Pancreas (tissue), 10 donors: ENCODE results near the gene PSMD13. TPM values are rescaled to one million over a fixed set of nuclear protein-coding genes. Genes with fewer than 3 reads are reported as not detected.
A peak's percentile ranks its signal among the peaks of the same experiment; 100 is the strongest.

Experiments
- ATAC-seq, 4 donors: fragments of 200-7000 bp; cut with Tn5 transposase; one replicate each; pipeline versions ENCODE4 v1.8.0 to v1.9.1; 2020; ENCODE audit warnings: mild to moderate bottlenecking in 4 of 4, moderate library complexity in 4 of 4
- DNase-seq, 6 donors: peaks; one replicate each; pipeline ENCODE4 v3.0.0-alpha.2; 2020
- FAIRE-seq: peaks from 2 replicates; lab custom pipeline; 2012; peaks lifted over from hg19 to GRCh38; lab: Jason Lieb, UNC
- H3K27ac ChIP-seq, 4 donors: fragments of 200-600 bp; sonication (generic); 1 replicate in 3 of 4; 2 replicates in 1 of 4; pipeline versions ENCODE4 v1.5.0 to v1.8.0; 2020
- H3K27me3 ChIP-seq, 4 donors: fragments of 200-600 bp; one replicate each; pipeline ENCODE4 v1.8.0; 2021
- H3K36me3 ChIP-seq, 3 donors: fragments of 200-600 bp; sonication (generic) in 1 of 3; one replicate each; pipeline versions ENCODE4 v1.5.0 to v1.8.0; 2020 to 2021
- H3K4me1 ChIP-seq, 3 donors: fragments of 200-600 bp; one replicate each; pipeline ENCODE4 v1.8.0; 2021
- H3K4me3 ChIP-seq, 4 donors: fragments of 200-600 bp; sonication (generic) in 2 of 4; one replicate each; pipeline versions ENCODE4 v1.5.0 to v1.8.0; 2020 to 2021
- H3K9me3 ChIP-seq, 4 donors: fragments of 200-600 bp; one replicate each; pipeline ENCODE4 v1.8.0; 2021
- WGBS, 2 donors: extraction: QIAGEN DNeasy Blood & Tissue Kit; methylation state at CpG; one replicate each; pipeline ENCODE4 v1.1.7; 2013; 5-methylcytosine and 5-hydroxymethylcytosine counted together
- intact Hi-C, 3 donors: fragments of 100-400 bp; cut with DNase I; formaldehyde crosslinking; loops; one replicate each; pipeline versions ENCODE4 v1.11.1 to v1.14.2; 2022
- polyA plus RNA-seq, 2 donors: library from polyadenylated mRNA; stranded (reverse); fragments of 200-250 nt; gene quantifications; one replicate each; pipeline ENCODE4 v1.2.3, GENCODE V29; 2013
- total RNA-seq, 6 donors: library from RNA; stranded (reverse); fragmentation: NEBNext Ultra II Directional in 4 of 6; extraction: Animal tissue kit (Norgen Biotek cat#: 25700) in 4 of 6; gene quantifications; one replicate each; pipeline versions ENCODE4 v1.2.1 to v1.2.4, GENCODE V29; 2021 to 2023
- TF ChIP-seq, protein P1 (sequence below), 4 donors: fragments of 200-600 bp; sonication (generic) in 3 of 4; IDR thresholded peaks; one replicate each; pipeline versions ENCODE4 v1.5.0 to v1.8.0; 2021; ENCODE audit warnings: antibody characterized with exemption in 4 of 4
- donor health status: healthy with polysubstance abuse.
- donor health status: DM: no; HTN: no; CAD: no; lungs with moderate emphysema.
- donor health status: DM: no; HTN: no; CAD: no.
- donor health status: control.
- donor health status: control.
- donor health status: Bipolar disorder and iron deficiency.
- donor health status: DM: yes; HTN: yes; CAD: no.
- donor health status: DM: no; HTN: no; CAD: no.
- donor health status: DM: no; HTN: no; CAD: no.
- donor health status: DM: yes; HTN: yes; CAD: no.

Gene PSMD13
- total and polyA plus RNA-seq, 8 donors, result 35.5 to 118 (median 47.0) TPM

DNA sequence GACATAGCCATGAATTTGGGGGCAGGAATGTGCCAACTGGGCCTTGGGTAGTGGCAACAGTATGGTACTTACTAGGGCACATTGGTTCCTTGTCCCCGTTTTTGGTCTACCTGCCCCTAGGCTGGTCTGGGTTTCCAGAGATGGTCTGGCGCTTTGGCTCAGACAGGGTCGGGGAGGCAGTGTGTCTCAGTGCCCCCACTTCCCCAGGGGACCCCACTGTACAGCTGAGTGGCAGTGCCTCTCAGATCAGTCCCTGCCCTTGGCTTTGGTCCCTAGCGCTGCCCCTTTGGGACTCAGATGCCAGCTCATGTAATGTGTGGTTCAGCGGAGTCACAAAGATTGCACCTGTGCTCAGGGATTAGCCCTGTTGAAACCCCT is 26.0 kb upstream of the PSMD13 start:
- Histone ChIP-seq H3K9me3 (no peaks in the 10 kb centered on the region), H3K4me1 (peaks cover 10 to 18% (median 16%) of the 10 kb centered on the region in 3 donors), H3K27me3 (no peaks in the 10 kb centered on the region), H3K36me3 (peaks cover 0 to 49% (median 33%) of the 10 kb centered on the region in 3 donors), H3K27ac (no peak overlapping the region), H3K4me3 (no peak overlapping the region)
- intact Hi-C loops, result no loop called here
- 90 to 99% methylated on average over 5 of the region's 5 CpGs for WGBS, 2 donors
- no peak for ATAC-seq
- TF ChIP-seq, protein P1, sequence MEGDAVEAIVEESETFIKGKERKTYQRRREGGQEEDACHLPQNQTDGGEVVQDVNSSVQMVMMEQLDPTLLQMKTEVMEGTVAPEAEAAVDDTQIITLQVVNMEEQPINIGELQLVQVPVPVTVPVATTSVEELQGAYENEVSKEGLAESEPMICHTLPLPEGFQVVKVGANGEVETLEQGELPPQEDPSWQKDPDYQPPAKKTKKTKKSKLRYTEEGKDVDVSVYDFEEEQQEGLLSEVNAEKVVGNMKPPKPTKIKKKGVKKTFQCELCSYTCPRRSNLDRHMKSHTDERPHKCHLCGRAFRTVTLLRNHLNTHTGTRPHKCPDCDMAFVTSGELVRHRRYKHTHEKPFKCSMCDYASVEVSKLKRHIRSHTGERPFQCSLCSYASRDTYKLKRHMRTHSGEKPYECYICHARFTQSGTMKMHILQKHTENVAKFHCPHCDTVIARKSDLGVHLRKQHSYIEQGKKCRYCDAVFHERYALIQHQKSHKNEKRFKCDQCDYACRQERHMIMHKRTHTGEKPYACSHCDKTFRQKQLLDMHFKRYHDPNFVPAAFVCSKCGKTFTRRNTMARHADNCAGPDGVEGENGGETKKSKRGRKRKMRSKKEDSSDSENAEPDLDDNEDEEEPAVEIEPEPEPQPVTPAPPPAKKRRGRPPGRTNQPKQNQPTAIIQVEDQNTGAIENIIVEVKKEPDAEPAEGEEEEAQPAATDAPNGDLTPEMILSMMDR (IDR thresholded peaks at IDR 0.05), result no peak
- FAIRE-seq, result no peak
- DNase-seq, result peak in 1 of 6 donors; percentile 11

DNA sequence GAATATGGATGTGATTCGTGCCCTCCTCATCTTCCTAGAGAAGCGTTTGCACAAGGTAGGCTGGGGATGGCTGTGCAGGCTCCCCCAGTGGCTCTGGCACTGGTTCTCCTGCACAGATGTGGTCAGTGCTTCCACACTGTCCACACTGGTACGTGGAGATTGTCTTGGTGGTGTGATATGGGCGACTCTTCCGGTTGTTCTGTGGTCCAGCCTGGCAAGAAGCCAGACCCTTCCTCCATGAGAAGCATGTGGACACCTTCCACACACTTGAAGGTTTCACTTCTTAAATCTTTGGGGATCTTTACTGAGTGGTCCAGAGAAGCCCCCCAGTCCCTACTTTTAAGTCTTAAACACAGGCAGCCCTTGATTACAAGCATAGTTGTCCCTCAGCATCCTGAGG is 25.5 kb upstream of the PSMD13 start:
- 73 to 81% methylated on average over 5 of the region's 5 CpGs for WGBS, 2 donors
- FAIRE-seq (no peak), DNase-seq (peak in 2 of 6 donors; percentile 17 to 31), ATAC-seq (no peak)
- TF ChIP-seq, protein P1 (IDR thresholded peaks at IDR 0.05), result no peak
- intact Hi-C loops, result no loop called here
- Histone ChIP-seq H3K27me3 (no peaks in the 10 kb centered on the region), H3K36me3 (peaks cover 0 to 49% (median 33%) of the 10 kb centered on the region in 3 donors), H3K4me1 (peaks cover 10 to 13% (median 13%) of the 10 kb centered on the region in 3 donors), H3K9me3 (no peaks in the 10 kb centered on the region), H3K27ac (no peak overlapping the region), H3K4me3 (no peak overlapping the region)

DNA sequence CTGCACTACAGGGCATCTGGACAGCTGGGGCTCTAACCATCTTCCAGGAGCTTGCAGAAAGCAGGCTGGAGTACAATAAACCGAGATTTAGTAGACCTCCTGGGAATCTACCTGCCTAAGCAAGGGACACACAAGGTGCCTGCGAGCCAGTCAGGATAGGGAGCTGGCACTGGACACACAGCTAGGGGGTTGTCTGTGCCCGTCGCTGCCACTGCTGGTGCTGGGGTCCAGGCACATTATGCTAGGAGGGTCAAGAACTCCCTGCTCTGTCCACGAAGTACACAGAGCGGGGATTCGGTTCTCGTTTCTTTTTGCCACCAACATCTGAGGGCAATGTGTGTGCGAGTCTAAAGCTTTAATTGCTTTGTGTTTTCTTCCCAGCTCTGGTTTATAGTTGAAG is 25.0 kb upstream of the PSMD13 start:
- Histone ChIP-seq H3K9me3 (no peaks in the 10 kb centered on the region), H3K4me3 (no peak overlapping the region), H3K27me3 (no peaks in the 10 kb centered on the region), H3K4me1 (peaks cover 10 to 13% (median 13%) of the 10 kb centered on the region in 3 donors), H3K36me3 (peaks cover 0 to 49% (median 33%) of the 10 kb centered on the region in 3 donors), H3K27ac (no peak overlapping the region)
- TF ChIP-seq, protein P1 (IDR thresholded peaks at IDR 0.05), result no peak
- 84 to 95% methylated on average over 9 of the region's 9 CpGs for whole genome bisulfite sequencing, 2 donors
- DNase-seq (peak in 2 of 6 donors; percentile 10 to 44), ATAC-seq (no peak), FAIRE-seq (no peak)
- intact Hi-C loops, result no loop called here

DNA sequence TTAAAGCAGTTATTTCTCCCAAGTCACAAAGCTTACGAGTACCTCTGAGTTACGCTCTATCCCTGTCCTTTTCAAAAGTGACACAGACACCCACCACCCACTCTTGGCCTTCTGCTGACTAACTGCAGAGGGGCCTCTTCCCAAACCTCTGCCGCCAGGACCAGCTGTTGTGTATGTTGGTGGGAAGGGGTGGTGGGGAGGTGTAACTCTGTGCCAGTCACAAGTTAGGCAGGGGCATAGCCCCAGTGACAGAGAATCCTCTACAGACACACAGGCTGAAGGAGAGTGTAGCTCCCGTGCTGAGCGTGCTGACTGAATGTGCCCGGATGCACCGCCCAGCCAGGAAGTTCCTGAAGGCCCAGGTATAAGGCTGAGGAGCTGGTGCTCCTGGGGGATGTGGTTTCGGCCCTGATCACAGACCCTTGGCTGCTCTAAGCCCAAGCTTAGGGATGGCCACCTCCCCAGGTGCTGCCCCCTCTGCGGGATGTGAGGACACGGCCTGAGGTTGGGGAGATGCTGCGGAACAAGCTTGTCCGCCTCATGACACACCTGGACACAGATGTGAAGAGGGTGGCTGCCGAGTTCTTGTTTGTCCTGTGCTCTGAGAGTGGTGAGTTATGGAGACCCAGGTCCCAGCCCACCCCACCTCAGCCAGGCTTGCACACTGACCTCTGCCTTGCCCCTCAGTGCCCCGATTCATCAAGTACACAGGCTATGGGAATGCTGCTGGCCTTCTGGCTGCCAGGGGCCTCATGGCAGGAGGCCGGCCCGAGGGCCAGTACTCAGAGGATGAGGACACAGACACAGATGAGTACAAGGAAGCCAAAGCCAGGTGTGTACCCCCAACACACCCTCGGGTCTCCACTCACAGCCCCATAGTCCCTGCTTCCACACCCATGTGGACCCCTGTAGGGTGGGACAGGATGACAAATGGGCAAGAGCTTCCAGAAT is 24.4 kb upstream of the PSMD13 start:
- no peaks in the 10 kb centered on the region for H3K9me3 ChIP-seq
- TF ChIP-seq, protein P1 (IDR thresholded peaks at IDR 0.05), result no peak
- H3K27me3 ChIP-seq, result no peaks in the 10 kb centered on the region
- no peak overlapping the region for H3K4me3 ChIP-seq
- peaks cover 0 to 49% (median 33%) of the 10 kb centered on the region in 3 donors for H3K36me3 ChIP-seq
- no peak for FAIRE-seq
- no peak for ATAC-seq
- DNase-seq, result peak in 2 of 6 donors; percentile 10 to 35
- peaks cover 10 to 13% (median 13%) of the 10 kb centered on the region in 3 donors for H3K4me1 ChIP-seq
- no peak overlapping the region for H3K27ac ChIP-seq
- WGBS, 2 donors, result 88 to 90% methylated on average over 17 of the region's 17 CpGs
- intact Hi-C loops, result no loop called here
